ENCODE measurements around the gene DNAI2.
A peak's percentile ranks its signal among the peaks of the same experiment; 100 is the strongest.

Gene DNAI2

GRCh38 chr17:74339537-74340195, 65.6 kb downstream of the DNAI2 start:
- no peak for DNase-seq (ENCODE audit: low spot score)

GRCh38 chr17:74340470-74341023, 66.5 kb downstream of the DNAI2 start:
- no peak for DNase-seq (ENCODE audit: low spot score)

GRCh38 chr17:74342224-74342623, 68.2 kb downstream of the DNAI2 start:
- no peak for DNase-seq (ENCODE audit: low spot score)

GRCh38 chr17:74343121-74343520, 69.1 kb downstream of the DNAI2 start:
- no peak for DNase-seq (ENCODE audit: low spot score)

GRCh38 chr17:74343526-74344284, 69.7 kb downstream of the DNAI2 start:
- no peak for DNase-seq (ENCODE audit: low spot score)

- DNase-seq (ENCODE audit: low spot score) = no peak
Measured at GRCh38 chr17:74344658-74345057, 70.6 kb downstream of the DNAI2 start.

- DNase-seq (ENCODE audit: low spot score) = peak; percentile 5
Measured at GRCh38 chr17:74345433-74346241, 71.6 kb downstream of the DNAI2 start.

GRCh38 chr17:74347646-74348045, 73.6 kb downstream of the DNAI2 start:
- DNase-seq (ENCODE audit: low spot score) = no peak

GRCh38 chr17:74349120-74349519, 75.1 kb downstream of the DNAI2 start:
- no peak for DNase-seq (ENCODE audit: low spot score)

GRCh38 chr17:74350486-74350885, 76.5 kb downstream of the DNAI2 start:
- no peak for DNase-seq (ENCODE audit: low spot score)

- DNase-seq (ENCODE audit: low spot score) = no peak
Measured at GRCh38 chr17:74351552-74352210, 77.6 kb downstream of the DNAI2 start.

GRCh38 chr17:74353446-74354060, 79.5 kb downstream of the DNAI2 start:
- DNase-seq (ENCODE audit: low spot score) = no peak

GRCh38 chr17:74354123-74354522, 80.1 kb downstream of the DNAI2 start:
- no peak for DNase-seq (ENCODE audit: low spot score)

- no peak for DNase-seq (ENCODE audit: low spot score)
Measured at GRCh38 chr17:74354561-74354960, 80.5 kb downstream of the DNAI2 start.

- DNase-seq (ENCODE audit: low spot score) = no peak
Measured at GRCh38 chr17:74355065-74355464, 81.0 kb downstream of the DNAI2 start.

- no peak for DNase-seq (ENCODE audit: low spot score)
Measured at GRCh38 chr17:74356646-74357465, 82.8 kb downstream of the DNAI2 start.

GRCh38 chr17:74357466-74357809, 83.4 kb downstream of the DNAI2 start:
- DNase-seq (ENCODE audit: low spot score) = no peak

- DNase-seq (ENCODE audit: low spot score) = no peak
Measured at GRCh38 chr17:74358697-74359096, 84.7 kb downstream of the DNAI2 start.

GRCh38 chr17:74359916-74360315, 85.9 kb downstream of the DNAI2 start:
- no peak for DNase-seq (ENCODE audit: low spot score)

GRCh38 chr17:74360899-74361229, 86.8 kb downstream of the DNAI2 start:
- DNase-seq (ENCODE audit: low spot score) = no peak

Measured in LoVo (cell line).